ENCODE data around the gene CFHR4. TPM values are rescaled to one million over a fixed set of nuclear protein-coding genes. Genes with fewer than 3 reads are reported as not detected.

The CFHR4 gene
- total and polyA plus RNA-seq, 2 experiments from 2014 or later: 0.21 to 3.4 TPM

GRCh38 chr1:196890668-196891067 is 2.8 kb downstream of the CFHR4 start:
- TF ChIP-seq EZH2 (IDR thresholded peaks at IDR 0.05; ENCODE audit: borderline replicate concordance) (no peak), EZH2phosphoT487 (IDR thresholded peaks at IDR 0.05; ENCODE audit: low read depth, severe bottlenecking, unreplicated experiment) (no peak), CTCF (IDR thresholded peaks at IDR 0.05; ENCODE audit: poor library complexity) (no peak)
- no peak overlapping the region for H3K4me2 ChIP-seq
- H3K4me1 ChIP-seq (ENCODE audit: insufficient read depth): no peaks in the 10 kb centered on the region

GRCh38 chr1:196891251-196891650 is 3.4 kb downstream of the CFHR4 start:
- H3K4me2 ChIP-seq: no peak overlapping the region
- no peaks in the 10 kb centered on the region for H3K79me2 ChIP-seq
- H4K20me1 ChIP-seq (ENCODE audit: insufficient read depth, poor library complexity, severe bottlenecking): no peaks in the 10 kb centered on the region
- no peaks in the 10 kb centered on the region for H3K4me1 ChIP-seq (ENCODE audit: insufficient read depth)
- no peak for DNase-seq (ENCODE audit: low spot score)
- TF ChIP-seq EZH2 (IDR thresholded peaks at IDR 0.05; ENCODE audit: borderline replicate concordance) (no peak), EZH2phosphoT487 (IDR thresholded peaks at IDR 0.05; ENCODE audit: low read depth, severe bottlenecking, unreplicated experiment) (no peak), CTCF (IDR thresholded peaks at IDR 0.05; ENCODE audit: poor library complexity) (no peak)
- no peaks in the 10 kb centered on the region for H3K9me2 ChIP-seq (replicated peaks; ENCODE audit: insufficient read depth)
- no peak overlapping the region for H3K27ac ChIP-seq
- no peak overlapping the region for H3K4me3 ChIP-seq
- no peak overlapping the region for H2AFZ ChIP-seq
- no peaks in the 10 kb centered on the region for H3K9me3 ChIP-seq (ENCODE audit: low read depth)
- no peaks in the 10 kb centered on the region for H3K27me3 ChIP-seq
- no peaks in the 10 kb centered on the region for H3K36me3 ChIP-seq (replicated peaks; ENCODE audit: insufficient read depth, low read depth)
- 84% methylated on average over 6 of the region's 6 CpGs for WGBS (ENCODE audit: low lambda C conversion rate, missing lambda C conversion rate)

More at GRCh38 chr1:196890668-196891067, 2.8 kb downstream of the CFHR4 start:
- Histone ChIP-seq H3K27me3 (no peaks in the 10 kb centered on the region), H3K36me3 (replicated peaks; ENCODE audit: insufficient read depth, low read depth) (no peaks in the 10 kb centered on the region), H4K20me1 (ENCODE audit: insufficient read depth, poor library complexity, severe bottlenecking) (no peaks in the 10 kb centered on the region), H3K9me3 (ENCODE audit: low read depth) (no peaks in the 10 kb centered on the region), H3K79me2 (no peaks in the 10 kb centered on the region), H3K4me3 (no peak overlapping the region), H3K27ac (no peak overlapping the region), H3K9me2 (replicated peaks; ENCODE audit: insufficient read depth) (no peaks in the 10 kb centered on the region), H2AFZ (no peak overlapping the region)
- 68% methylated on average over 6 of the region's 6 CpGs for WGBS (ENCODE audit: low lambda C conversion rate, missing lambda C conversion rate)
- DNase-seq (ENCODE audit: low spot score): no peak

- Histone ChIP-seq H3K4me2 (no peak overlapping the region), H3K79me2 (no peaks in the 10 kb centered on the region), H3K9me3 (ENCODE audit: low read depth) (no peaks in the 10 kb centered on the region), H3K36me3 (replicated peaks; ENCODE audit: insufficient read depth, low read depth) (no peaks in the 10 kb centered on the region), H3K27me3 (no peaks in the 10 kb centered on the region), H3K9me2 (replicated peaks; ENCODE audit: insufficient read depth) (no peaks in the 10 kb centered on the region), H3K27ac (no peak overlapping the region), H3K4me3 (no peak overlapping the region), H3K4me1 (ENCODE audit: insufficient read depth) (no peaks in the 10 kb centered on the region), H4K20me1 (ENCODE audit: insufficient read depth, poor library complexity, severe bottlenecking) (no peaks in the 10 kb centered on the region), H2AFZ (no peak overlapping the region)
- TF ChIP-seq EZH2 (IDR thresholded peaks at IDR 0.05; ENCODE audit: borderline replicate concordance) (no peak), CTCF (IDR thresholded peaks at IDR 0.05; ENCODE audit: poor library complexity) (no peak), EZH2phosphoT487 (IDR thresholded peaks at IDR 0.05; ENCODE audit: low read depth, severe bottlenecking, unreplicated experiment) (no peak)
- WGBS (ENCODE audit: low lambda C conversion rate, missing lambda C conversion rate): 61% methylated on average over 8 of the region's 8 CpGs
- DNase-seq (ENCODE audit: low spot score): no peak
These were observed 8.5 kb downstream of the CFHR4 start for GRCh38 chr1:196896355-196896754.
